ENCODE results near the gene ATP6V1C2. TPM values are rescaled to one million over a fixed set of nuclear protein-coding genes. Genes with fewer than 3 reads are reported as not detected.

The ATP6V1C2 gene
- total and polyA plus RNA-seq, 2 donors (not counting 3 experiments of a cell fraction or from before 2014, with no cell fraction given): 0.03 to 0.13 TPM

GRCh38 chr2:10831400-10831985 lies 110.1 kb downstream of the ATP6V1C2 start:
- CTCF ChIA-PET: interaction anchor here (0.6 to 11.3 kb wide), 15 partner anchors 8 to 753 kb away, joined by 3 to 738 read pairs (median 5); partner anchors contain the start of gene PDIA6
- Histone ChIP-seq H3K27me3 (ENCODE audit: control insufficient read depth in 2 of 2, insufficient read depth in 2 of 2, low read length in 2 of 2) (peaks cover 0 to 3% of the 10 kb centered on the region in 2 experiments), H3K4me2 (ENCODE audit: insufficient read depth, low read length) (no peak overlapping the region), H3K4me1 (ENCODE audit: control insufficient read depth, extremely low read depth, insufficient read depth, low read length) (peaks cover 11% of the 10 kb centered on the region), H2AFZ (ENCODE audit: low read depth, low read length) (no peak overlapping the region), H3K27ac (ENCODE audit: insufficient read depth, low read depth, low read length) (no peak overlapping the region), H4K20me1 (replicated peaks; ENCODE audit: control insufficient read depth, extremely low read depth, insufficient read depth, low read length) (no peaks in the 10 kb centered on the region), H3K9me1 (replicated peaks; ENCODE audit: control insufficient read depth, extremely low read depth, insufficient read depth, low read length) (no peaks in the 10 kb centered on the region), H3K9ac (replicated peaks; ENCODE audit: extremely low read depth, insufficient read depth, low read length) (no peak overlapping the region), H3K79me2 (ENCODE audit: control insufficient read depth, insufficient read depth, low read length) (no peaks in the 10 kb centered on the region), H3K36me3 (ENCODE audit: control insufficient read depth in 2 of 2, extremely low read depth in 1 of 2, insufficient read depth in 2 of 2, low read length in 2 of 2) (no peaks in the 10 kb centered on the region), H3K4me3 (replicated peaks in 1 of 3; ENCODE audit: insufficient read depth in 1 of 3, low read depth in 1 of 3, low read length in 3 of 3) (no peak overlapping the region), H3K9me3 (replicated peaks; ENCODE audit: control insufficient read depth, insufficient read depth, low read length) (no peaks in the 10 kb centered on the region)
- BruUV-seq (replicated peaks): no TSS peak
- FAIRE-seq (no peak), DNase-seq (ENCODE audit: low read depth, low spot score) (no peak)
- dilution Hi-C loops (cut with MboI; ENCODE audit: extremely low pct_ligation_motif_present, low sequenced_read_pairs) (no loop called here), intact Hi-C loops (cut with micrococcal nuclease) (loop anchor here (5.0 kb wide), 1 partner anchor 616 kb away; no protein-coding TSS in a partner anchor)
- TF ChIP-seq EZH2 (IDR thresholded peaks at IDR 0.05; ENCODE audit: borderline replicate concordance, low read depth, low read length, severe bottlenecking) (no peak), FOS (IDR thresholded peaks at IDR 0.05; ENCODE audit: borderline replicate concordance, insufficient read depth, low read length) (no peak), GATA2 (IDR thresholded peaks at IDR 0.05; ENCODE audit: insufficient read depth, insufficient read length, low read depth, low read length) (no peak), CTCF (IDR thresholded peaks at IDR 0.05; ENCODE audit: extremely low read depth in 1 of 2, insufficient read depth in 1 of 2, low read depth in 1 of 2, low read length in 2 of 2) (no peak), MAX (IDR thresholded peaks at IDR 0.05; ENCODE audit: insufficient read depth, insufficient read length) (no peak), POLR2A (IDR thresholded peaks at IDR 0.05; ENCODE audit: low read depth, low read length) (no peak)
- POLR2A ChIA-PET: no interaction called here

All from endothelial cell of umbilical vein (primary cell).